SK-N-SH (cell line): Measurements from ENCODE around the gene VCAN.

Source experiments
- ELF1 ChIP-seq: IDR thresholded peaks from 2 replicates; pipeline ENCODE4 v1.4.0; 2012
- FOXJ3 ChIP-seq: sonication (generic); formaldehyde crosslinking; IDR thresholded peaks from 2 replicates; pipeline ENCODE4 v1.5.1; 2020; ENCODE audit warnings: mild to moderate bottlenecking, missing genetic modification reagents
- FOXM1 ChIP-seq: IDR thresholded peaks from 2 replicates; pipeline ENCODE4 v1.4.0; 2012; ENCODE audit warnings: low read depth, mild to moderate bottlenecking
- GABPA ChIP-seq: IDR thresholded peaks from 2 replicates; pipeline ENCODE4 v1.4.0; 2012; ENCODE audit warnings: low read depth, mild to moderate bottlenecking
- NFIC ChIP-seq: IDR thresholded peaks from 2 replicates; pipeline ENCODE4 v1.4.0; 2012; ENCODE audit warnings: borderline replicate concordance
- POLR2AphosphoS5 ChIP-seq: IDR thresholded peaks from 2 replicates; pipeline ENCODE4 v1.6.1; 2012; ENCODE audit warnings: low read depth, low read length
- RAD21 ChIP-seq: IDR thresholded peaks from 2 replicates; pipeline ENCODE4 v1.6.1; 2012; ENCODE audit warnings: mild to moderate bottlenecking, low read length
- RFX5 ChIP-seq: IDR thresholded peaks from 2 replicates; pipeline ENCODE4 v1.6.1; 2012; ENCODE audit warnings: mild to moderate bottlenecking, improper control_type of control experiment, low read length
- SIN3A ChIP-seq: IDR thresholded peaks from 2 replicates; pipeline ENCODE4 v1.6.1; 2012; ENCODE audit warnings: low read depth, mild to moderate bottlenecking, low read length, moderate library complexity, borderline replicate concordance
- TAF1 ChIP-seq: IDR thresholded peaks from 2 replicates; pipeline ENCODE4 v1.6.1; 2012; ENCODE audit warnings: low read depth, mild to moderate bottlenecking, low read length, moderate library complexity, borderline replicate concordance
- YY1 ChIP-seq: IDR thresholded peaks from 2 replicates; pipeline ENCODE4 v1.4.0; 2012; ENCODE audit warnings: low read depth, mild to moderate bottlenecking
- TF ChIP-seq, protein P1 (sequence below): fragments of 200-600 bp; sonication (generic); IDR thresholded peaks from 2 replicates; pipeline ENCODE4 v1.6.1; 2017; ENCODE audit warnings: antibody characterized with exemption, mild to moderate bottlenecking, moderate library complexity
- TF ChIP-seq, protein P2 (sequence below): IDR thresholded peaks from 2 replicates; pipeline ENCODE4 v1.4.0; 2012; ENCODE audit warnings: low read depth
- TF ChIP-seq, protein P3 (sequence below): IDR thresholded peaks from 2 replicates; pipeline ENCODE4 v1.4.0; 2012; ENCODE audit warnings: low read depth, borderline replicate concordance

DNA sequence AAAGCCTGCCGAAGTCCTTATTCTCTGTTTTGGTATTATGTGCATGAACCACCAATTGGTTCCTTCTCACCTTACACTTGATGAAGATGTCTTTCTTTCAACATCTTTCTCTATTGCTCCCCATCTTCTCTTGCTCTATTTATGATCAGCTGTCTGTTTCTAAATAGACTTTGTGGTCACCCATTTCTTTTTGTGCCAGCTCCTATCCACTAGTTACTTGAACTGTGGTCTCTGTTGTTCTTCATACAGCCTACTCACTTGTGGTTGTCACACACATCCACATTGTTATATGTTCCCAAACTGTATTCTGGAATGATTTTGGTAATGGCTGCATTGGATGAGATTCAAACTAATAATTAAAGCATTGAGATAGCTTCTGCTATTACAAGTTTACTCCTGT is 11.4 kb downstream of the VCAN start:
- TF ChIP-seq GABPA = no peak
- TF ChIP-seq, protein P1, sequence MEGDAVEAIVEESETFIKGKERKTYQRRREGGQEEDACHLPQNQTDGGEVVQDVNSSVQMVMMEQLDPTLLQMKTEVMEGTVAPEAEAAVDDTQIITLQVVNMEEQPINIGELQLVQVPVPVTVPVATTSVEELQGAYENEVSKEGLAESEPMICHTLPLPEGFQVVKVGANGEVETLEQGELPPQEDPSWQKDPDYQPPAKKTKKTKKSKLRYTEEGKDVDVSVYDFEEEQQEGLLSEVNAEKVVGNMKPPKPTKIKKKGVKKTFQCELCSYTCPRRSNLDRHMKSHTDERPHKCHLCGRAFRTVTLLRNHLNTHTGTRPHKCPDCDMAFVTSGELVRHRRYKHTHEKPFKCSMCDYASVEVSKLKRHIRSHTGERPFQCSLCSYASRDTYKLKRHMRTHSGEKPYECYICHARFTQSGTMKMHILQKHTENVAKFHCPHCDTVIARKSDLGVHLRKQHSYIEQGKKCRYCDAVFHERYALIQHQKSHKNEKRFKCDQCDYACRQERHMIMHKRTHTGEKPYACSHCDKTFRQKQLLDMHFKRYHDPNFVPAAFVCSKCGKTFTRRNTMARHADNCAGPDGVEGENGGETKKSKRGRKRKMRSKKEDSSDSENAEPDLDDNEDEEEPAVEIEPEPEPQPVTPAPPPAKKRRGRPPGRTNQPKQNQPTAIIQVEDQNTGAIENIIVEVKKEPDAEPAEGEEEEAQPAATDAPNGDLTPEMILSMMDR = no peak
- TF ChIP-seq RAD21 = no peak
- TF ChIP-seq RFX5 = no peak
- no peak for TF ChIP-seq TAF1
- TF ChIP-seq FOXJ3 (CRISPR knock-in tag) = no peak
- no peak for TF ChIP-seq SIN3A
- TF ChIP-seq POLR2AphosphoS5 = no peak
- TF ChIP-seq, protein P2, sequence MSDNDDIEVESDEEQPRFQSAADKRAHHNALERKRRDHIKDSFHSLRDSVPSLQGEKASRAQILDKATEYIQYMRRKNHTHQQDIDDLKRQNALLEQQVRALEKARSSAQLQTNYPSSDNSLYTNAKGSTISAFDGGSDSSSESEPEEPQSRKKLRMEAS = no peak
- TF ChIP-seq YY1 = no peak
- no peak for TF ChIP-seq NFIC
- TF ChIP-seq, protein P3, sequence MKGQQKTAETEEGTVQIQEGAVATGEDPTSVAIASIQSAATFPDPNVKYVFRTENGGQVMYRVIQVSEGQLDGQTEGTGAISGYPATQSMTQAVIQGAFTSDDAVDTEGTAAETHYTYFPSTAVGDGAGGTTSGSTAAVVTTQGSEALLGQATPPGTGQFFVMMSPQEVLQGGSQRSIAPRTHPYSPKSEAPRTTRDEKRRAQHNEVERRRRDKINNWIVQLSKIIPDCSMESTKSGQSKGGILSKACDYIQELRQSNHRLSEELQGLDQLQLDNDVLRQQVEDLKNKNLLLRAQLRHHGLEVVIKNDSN = no peak
- TF ChIP-seq FOXM1 = no peak
- no peak for TF ChIP-seq ELF1
